NB4 (cell line): Measurements from ENCODE around the gene BRINP2.

Experiments used
- CTCF ChIP-seq: IDR thresholded peaks from one replicate; pipeline ENCODE4 v1.5.1; 2012; ENCODE audit warnings: low read depth, low read length
- MYC ChIP-seq: IDR thresholded peaks from 2 replicates; pipeline ENCODE4 v1.6.1; 2011; ENCODE audit warnings: low read depth, low read length
- TF ChIP-seq, protein P1 (sequence below): IDR thresholded peaks from 2 replicates; pipeline ENCODE4 v1.6.1; 2011; ENCODE audit warnings: low read depth, low read length

- TF ChIP-seq CTCF, result no peak
- TF ChIP-seq, protein P1, sequence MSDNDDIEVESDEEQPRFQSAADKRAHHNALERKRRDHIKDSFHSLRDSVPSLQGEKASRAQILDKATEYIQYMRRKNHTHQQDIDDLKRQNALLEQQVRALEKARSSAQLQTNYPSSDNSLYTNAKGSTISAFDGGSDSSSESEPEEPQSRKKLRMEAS, result no peak
- TF ChIP-seq MYC, result no peak
Measured at GRCh38 chr1:177311111-177311510, 140.4 kb downstream of the BRINP2 start.
